Occipital lobe (tissue), 2 donors: Measurements from ENCODE around the gene GRIK3. TPM values are rescaled to one million over a fixed set of nuclear protein-coding genes. Genes with fewer than 3 reads are reported as not detected.
"Not testable (repeated sequence)": the region's sequence is repeated elsewhere in the genome, so short reads cannot be mapped to it uniquely, and the experiment has no call there.

Experiments
- DNase-seq: peaks from one replicate; lab custom pipeline; 2025; lab: John Stamatoyannopoulos, UW
- total RNA-seq: library from RNA; depleted of rRNA; stranded (reverse); fragments of >200 nt; gene quantifications from one replicate; pipeline ENCODE4 v1.2.3, GENCODE V29; 2014

The GRIK3 gene
- total RNA-seq, 1 donor from 2014 or later = 32.0 TPM

GRCh38 chr1:36911561-36912364 is 122.6 kb downstream of the GRIK3 start:
- DNase-seq = no peak

GRCh38 chr1:36910886-36911540 is 123.3 kb downstream of the GRIK3 start:
- no peak for DNase-seq

GRCh38 chr1:36909946-36910725 is 124.2 kb downstream of the GRIK3 start:
- DNase-seq = no peak

- not testable (repeated sequence) for DNase-seq
Observed at GRCh38 chr1:36909359-36909758, 125.0 kb downstream of the GRIK3 start.

DNA sequence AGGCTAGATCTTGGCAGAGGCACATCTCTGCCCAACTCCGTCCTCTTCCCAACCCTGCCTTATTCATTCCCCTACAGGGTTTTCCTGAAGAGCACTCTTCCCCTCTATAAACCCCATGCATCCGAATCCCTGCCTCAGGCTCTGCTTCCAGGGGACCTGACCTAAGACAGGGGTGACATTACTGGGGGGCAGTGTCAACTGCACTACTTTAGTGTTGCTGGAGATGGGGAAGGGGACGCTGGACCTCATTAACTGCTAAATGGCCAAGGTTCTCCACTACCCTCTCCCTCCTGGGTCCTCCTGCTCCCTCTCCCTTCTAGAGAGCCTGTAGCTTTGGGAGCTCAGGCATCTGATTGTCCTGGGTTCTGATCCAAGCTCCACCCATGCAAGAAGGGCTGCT is 126.2 kb downstream of the GRIK3 start:
- DNase-seq = no peak

GRCh38 chr1:36906555-36906954 is 127.8 kb downstream of the GRIK3 start:
- DNase-seq = no peak

- no peak for DNase-seq
Observed at GRCh38 chr1:36905941-36906340, 128.4 kb downstream of the GRIK3 start.

DNA sequence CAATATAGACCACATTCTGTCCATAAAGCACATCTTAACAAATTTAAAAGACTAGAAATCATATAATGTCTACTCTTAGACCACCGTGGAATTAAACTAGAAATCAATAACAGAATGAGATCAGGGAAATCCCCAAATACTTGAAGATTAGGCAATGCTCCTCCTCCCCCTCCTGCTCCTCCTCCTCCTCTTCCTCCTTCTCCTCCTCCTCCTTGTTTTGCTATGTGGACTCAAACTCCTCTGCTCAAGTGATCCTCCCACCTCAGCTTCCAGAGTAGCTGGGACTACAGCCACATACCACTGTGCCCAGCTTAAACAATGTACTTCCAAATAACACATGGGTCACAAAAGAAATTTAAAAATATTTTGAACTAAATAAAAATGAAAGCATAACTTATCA is 134.2 kb downstream of the GRIK3 start:
- no peak for DNase-seq

DNA sequence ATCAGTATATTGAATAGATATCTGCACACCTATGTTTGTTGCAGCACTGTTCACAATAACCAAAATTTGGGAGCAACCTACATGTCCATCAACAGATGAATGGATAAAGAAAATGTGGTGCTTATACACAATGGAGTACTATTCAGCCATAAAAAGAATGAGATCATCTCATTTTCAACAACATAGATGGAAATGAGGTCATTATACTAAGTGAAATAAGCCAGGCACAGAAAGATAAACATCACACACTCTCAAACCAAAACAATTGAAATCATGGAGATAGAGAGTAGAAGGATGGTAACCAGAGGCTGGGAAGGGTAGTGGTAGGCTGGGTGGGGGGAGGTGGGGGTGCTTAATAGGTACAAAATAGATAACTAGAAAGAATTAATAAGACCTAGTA is 136.5 kb downstream of the GRIK3 start:
- not testable (repeated sequence) for DNase-seq

- DNase-seq = no peak
Observed at GRCh38 chr1:36894824-36895223, 139.5 kb downstream of the GRIK3 start.

DNA sequence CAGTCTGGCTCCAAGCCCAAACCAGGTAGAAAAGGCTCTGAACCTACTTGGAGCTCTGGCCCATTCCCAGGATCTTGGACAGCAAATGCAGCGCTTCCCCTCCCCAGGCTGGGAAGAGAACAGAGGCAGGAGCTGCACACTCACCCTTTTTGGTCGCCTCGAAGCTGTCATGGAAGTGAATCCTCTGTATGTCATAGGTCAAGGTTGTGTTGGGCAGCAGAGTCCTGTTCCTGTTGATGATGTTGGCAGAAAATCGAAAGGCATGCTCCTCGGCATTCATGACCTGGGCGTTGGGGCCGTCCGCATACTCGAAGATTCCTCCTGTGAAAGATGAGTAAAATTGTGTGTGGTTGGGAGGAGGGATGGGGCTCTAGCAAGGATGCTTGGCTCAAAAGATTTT is 143.5 kb downstream of the GRIK3 start:
- DNase-seq = no peak

DNA sequence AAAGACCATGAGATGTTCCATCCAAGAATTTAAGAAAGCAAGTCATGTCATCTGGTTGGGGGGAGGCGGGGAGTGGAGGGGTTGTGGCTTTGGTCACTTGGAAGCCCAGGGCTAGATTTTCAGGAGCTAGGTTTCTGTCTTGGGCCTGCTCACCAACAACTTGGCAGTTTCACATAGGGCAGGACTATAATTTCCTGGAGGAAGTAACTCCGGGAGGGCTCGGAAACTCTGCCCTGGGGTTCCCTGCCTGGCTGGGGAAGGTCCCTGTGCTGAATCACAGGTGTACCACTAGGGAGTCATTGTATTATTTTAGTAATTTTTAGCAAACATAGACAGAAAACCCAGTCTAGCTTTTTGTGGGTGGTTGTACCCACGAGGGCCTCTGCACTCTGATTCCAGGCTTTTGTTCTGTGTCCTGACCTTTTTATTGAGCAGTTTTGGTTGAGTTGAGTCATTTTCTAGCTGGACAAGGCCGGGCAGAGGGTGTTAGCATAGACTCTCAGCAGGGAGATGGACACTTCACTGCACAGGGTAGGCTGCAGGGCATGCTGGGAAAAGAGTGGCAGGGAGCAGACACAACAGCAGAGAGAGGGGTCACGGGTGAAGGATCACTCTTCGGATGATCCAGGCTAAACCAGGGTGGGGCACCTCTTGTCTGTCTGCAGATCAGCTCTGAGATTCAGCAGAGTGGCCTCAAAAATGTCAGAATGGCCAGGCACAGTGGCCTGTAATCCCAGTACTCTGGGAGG is 144.7 kb downstream of the GRIK3 start:
- DNase-seq = no peak

DNA sequence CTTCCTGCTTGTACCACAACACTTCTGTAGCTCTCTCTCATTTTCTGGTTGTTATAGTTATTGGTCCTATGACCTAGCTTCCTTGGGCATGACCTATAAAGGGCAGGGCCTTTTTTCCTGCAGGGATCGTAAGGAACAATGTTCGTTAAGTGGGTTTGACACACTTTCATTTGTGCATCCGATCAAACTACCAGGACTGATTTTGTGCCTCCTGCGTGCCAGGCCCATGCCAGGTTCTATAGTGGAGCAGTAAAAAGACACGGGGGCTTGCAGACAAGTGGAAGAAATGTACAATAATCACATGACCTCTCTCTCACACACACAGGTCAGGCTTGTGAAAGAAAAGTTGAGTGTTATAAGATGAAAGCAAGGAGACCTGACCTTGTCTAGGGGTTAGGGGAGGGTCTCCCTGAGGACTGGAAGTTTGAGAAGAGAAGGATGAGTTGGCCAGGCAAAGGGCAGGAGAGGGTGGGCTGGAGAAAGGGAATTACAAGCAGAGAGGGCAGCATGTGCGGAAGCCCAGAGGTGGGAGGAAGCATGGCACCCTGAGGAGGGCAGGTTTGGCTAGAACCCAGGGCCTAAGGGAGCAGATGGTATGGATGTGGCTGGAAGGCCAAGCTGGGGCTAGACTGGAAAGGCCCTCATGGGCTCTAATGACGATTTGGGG is 145.4 kb downstream of the GRIK3 start:
- DNase-seq = no peak

GRCh38 chr1:36885540-36886357 is 148.6 kb downstream of the GRIK3 start:
- no peak for DNase-seq

GRCh38 chr1:36884801-36885200 is 149.5 kb downstream of the GRIK3 start:
- no peak for DNase-seq

DNA sequence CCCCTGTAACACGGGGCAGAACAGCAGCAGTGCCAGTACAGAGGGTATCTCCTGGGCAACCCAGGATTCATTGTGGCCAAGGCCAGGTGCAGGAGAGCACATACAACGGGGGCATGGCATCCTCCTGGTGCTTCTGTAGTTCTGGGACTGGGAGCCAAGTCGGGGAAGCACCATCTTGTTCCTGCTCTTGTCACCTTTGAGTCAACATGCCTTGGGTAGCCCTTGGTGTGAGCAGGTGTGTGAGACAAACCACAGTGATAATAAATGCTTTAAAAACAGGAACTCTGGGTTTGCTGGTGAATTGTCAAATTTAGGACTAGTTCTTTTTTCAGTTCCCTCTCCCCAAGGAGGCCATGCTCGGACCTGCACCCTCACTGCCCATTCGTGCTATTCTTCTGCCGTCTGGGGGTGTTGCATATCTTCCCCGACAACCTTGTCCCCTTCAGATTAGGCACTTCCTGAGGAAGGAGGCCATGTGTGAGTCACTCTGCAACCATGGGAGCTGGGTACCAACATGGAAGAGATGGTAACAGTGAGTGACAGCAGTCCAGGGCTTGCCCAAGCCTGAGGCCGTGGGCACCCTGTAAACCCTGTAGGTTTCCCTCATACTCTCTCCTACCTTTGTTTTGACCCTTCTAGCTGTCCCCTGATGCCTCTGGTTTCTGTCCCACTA is 150.2 kb downstream of the GRIK3 start:
- DNase-seq = no peak

DNA sequence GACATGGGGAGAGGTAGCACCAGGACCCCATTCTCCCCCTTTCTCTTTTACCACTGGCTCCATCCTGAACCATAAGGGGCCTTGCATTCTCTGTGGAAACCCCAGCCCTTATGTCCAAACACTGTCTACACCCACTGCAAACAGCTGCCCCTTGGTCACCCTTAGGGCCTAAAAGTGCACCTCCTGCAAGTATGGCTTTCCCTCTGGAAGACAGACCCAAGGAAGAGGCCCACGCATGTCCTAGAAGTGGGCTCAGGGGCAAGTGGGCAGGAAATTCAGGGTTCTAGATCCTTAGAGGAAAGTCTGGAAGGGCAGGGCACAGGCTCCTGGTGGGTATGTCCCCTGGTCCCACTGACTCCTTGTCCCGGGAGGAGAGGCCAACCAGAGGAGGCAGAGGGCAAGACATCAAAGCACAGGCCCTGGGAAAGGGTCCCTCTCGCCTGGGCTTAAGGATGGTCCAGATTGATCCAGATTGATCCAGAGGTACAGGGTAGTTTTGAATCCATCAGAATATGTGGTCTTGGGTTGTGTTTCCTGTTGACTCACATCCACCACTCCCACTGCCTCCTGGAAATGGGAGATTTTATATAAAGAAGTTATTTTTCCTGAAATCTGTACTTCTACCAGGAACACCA is 150.9 kb downstream of the GRIK3 start:
- no peak for DNase-seq

DNA sequence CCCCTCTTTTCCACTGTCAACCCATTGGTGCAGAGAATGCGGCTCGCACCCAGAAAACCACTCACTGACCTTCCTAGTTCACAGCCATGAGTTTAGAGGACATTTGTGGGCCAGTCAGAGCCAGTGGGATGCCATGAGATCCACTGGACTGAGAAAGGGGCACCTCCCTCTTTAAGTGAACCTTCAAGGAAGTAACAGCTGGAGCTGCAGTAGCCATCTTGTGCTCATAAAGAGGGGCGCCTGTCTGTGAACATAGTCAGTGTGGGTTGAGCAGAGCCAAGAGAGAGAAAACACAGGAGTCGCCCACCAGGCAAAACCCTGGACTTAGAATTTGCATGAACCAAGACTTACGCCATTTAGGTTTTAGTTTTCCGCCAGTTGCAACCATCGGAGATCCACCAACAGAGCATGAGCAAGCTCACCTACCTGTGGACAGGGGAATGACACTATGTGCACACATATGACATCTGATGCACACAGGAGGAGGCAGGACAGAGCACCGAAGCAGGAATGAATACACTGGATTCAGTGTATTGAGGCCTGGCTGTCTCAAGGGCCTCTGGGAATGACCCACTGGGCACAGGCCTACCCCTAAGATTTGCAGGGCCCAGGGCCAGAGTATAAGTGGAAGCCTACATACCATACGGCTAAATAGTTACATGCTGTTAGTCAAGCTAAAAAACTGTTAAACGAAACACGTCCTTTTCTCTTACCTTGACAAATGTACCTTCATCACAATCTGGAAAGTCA is 151.6 kb downstream of the GRIK3 start:
- no peak for DNase-seq
